Measurements from ENCODE around the gene UGT1A9.

DNA sequence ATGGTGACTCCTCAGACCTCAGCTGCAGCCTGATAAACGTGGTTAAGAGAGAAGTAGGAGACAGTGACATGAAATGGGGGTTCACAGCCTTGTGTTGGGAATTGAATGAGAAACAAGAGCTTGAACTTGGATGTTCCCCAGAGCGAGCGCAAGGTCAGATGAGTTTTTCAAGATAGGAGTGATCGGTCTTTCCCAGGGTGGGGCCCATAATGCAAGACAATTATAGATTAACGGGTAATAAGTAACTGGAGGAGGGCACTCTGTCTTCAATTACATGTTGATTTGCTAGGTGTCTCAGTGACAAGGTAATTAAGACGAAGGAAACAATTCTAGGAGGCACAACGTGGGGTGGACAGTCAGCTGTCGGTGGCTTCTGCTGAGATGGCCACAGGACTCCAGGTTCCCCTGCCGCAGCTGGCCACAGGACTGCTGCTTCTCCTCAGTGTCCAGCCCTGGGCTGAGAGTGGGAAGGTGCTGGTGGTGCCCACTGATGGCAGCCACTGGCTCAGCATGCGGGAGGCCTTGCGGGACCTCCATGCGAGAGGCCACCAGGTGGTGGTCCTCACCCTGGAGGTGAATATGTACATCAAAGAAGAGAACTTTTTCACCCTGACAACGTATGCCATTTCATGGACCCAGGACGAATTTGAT is 41.0 kb downstream of the UGT1A9 start, which contains the start of gene UGT1A5:
- TF ChIP-seq POLR2A (IDR thresholded peaks at IDR 0.05): no peak
- TF ChIP-seq, protein P1, sequence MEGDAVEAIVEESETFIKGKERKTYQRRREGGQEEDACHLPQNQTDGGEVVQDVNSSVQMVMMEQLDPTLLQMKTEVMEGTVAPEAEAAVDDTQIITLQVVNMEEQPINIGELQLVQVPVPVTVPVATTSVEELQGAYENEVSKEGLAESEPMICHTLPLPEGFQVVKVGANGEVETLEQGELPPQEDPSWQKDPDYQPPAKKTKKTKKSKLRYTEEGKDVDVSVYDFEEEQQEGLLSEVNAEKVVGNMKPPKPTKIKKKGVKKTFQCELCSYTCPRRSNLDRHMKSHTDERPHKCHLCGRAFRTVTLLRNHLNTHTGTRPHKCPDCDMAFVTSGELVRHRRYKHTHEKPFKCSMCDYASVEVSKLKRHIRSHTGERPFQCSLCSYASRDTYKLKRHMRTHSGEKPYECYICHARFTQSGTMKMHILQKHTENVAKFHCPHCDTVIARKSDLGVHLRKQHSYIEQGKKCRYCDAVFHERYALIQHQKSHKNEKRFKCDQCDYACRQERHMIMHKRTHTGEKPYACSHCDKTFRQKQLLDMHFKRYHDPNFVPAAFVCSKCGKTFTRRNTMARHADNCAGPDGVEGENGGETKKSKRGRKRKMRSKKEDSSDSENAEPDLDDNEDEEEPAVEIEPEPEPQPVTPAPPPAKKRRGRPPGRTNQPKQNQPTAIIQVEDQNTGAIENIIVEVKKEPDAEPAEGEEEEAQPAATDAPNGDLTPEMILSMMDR (IDR thresholded peaks at IDR 0.05): no peak

Data from gastroesophageal sphincter (tissue), 3 donors.